HepG2 (cell line): Measurements from ENCODE around the gene PLCXD1. TPM values are rescaled to one million over a fixed set of nuclear protein-coding genes. Genes with fewer than 3 reads are reported as not detected.

ENCODE experiments used
- AGO1 ChIP-seq: fragments of 200-400 bp; formaldehyde crosslinking; IDR thresholded peaks from 2 replicates; pipeline ENCODE4 v1.6.1; 2017; ENCODE audit warnings: mild to moderate bottlenecking, low read depth, low read length, moderate library complexity; ENCODE audit not compliant: poor library complexity, severe bottlenecking
- AGO2 ChIP-seq: fragments of 200-400 bp; formaldehyde crosslinking; optimal IDR thresholded peaks from 2 replicates; pipeline ENCODE3; 2017; ENCODE audit warnings: mild to moderate bottlenecking, low read depth, low read length, moderate library complexity
- CEBPG ChIP-seq: IDR thresholded peaks from 2 replicates; pipeline ENCODE4 v1.6.1; 2016
- ELF3 ChIP-seq: IDR thresholded peaks from 2 replicates; pipeline ENCODE4 v1.6.1; 2016; ENCODE audit warnings: missing genetic modification reagents, missing compliant biosample characterization
- HIC2 ChIP-seq: sonication (generic); formaldehyde crosslinking; IDR thresholded peaks from 2 replicates; pipeline ENCODE4 v1.9.0; 2022; ENCODE audit warnings: low read depth, missing genetic modification reagents
- HIVEP1 ChIP-seq: sonication (generic); formaldehyde crosslinking; IDR thresholded peaks from 2 replicates; pipeline ENCODE4 v1.4.0; 2020; ENCODE audit warnings: mild to moderate bottlenecking, missing genetic modification reagents
- KDM4B ChIP-seq: sonication (generic); formaldehyde crosslinking; IDR thresholded peaks from 2 replicates; pipeline ENCODE4 v1.4.0; 2020; ENCODE audit warnings: missing genetic modification reagents
- MAZ ChIP-seq, 2 experiments: sonication (generic) in 1 of 2; formaldehyde crosslinking in 1 of 2; IDR thresholded peaks; 2 replicates each; pipeline versions ENCODE4 v1.5.0 to v1.6.1; 2012 to 2020; ENCODE audit warnings: low read depth in 2 of 2, mild to moderate bottlenecking in 2 of 2, borderline replicate concordance in 1 of 2, improper control_type of control experiment in 1 of 2, low read length in 1 of 2, missing genetic modification reagents in 1 of 2, moderate library complexity in 1 of 2
- NFRKB ChIP-seq: fragments of 450-650 bp; IDR thresholded peaks from 2 replicates; pipeline ENCODE4 v1.6.1; 2017
- POLR2G ChIP-seq: fragments of 200-400 bp; formaldehyde crosslinking; IDR thresholded peaks from 2 replicates; pipeline ENCODE4 v1.6.1; 2018; ENCODE audit warnings: mild to moderate bottlenecking, low read depth, low read length, moderate library complexity
- SALL1 ChIP-seq: sonication (generic); formaldehyde crosslinking; IDR thresholded peaks from 2 replicates; pipeline ENCODE4 v1.8.0; 2022; ENCODE audit warnings: mild to moderate bottlenecking, missing genetic modification reagents
- SMAD1 ChIP-seq: sonication (generic); formaldehyde crosslinking; IDR thresholded peaks from 2 replicates; pipeline ENCODE4 v1.4.0; 2020; ENCODE audit warnings: missing genetic modification reagents, low read depth, mild to moderate bottlenecking, borderline replicate concordance
- SRF ChIP-seq: IDR thresholded peaks from 2 replicates; pipeline ENCODE4 v1.6.1; 2011; ENCODE audit warnings: mild to moderate bottlenecking, low read depth, low read length, moderate library complexity
- YEATS4 ChIP-seq: sonication (generic); formaldehyde crosslinking; IDR thresholded peaks from 2 replicates; pipeline ENCODE4 v1.4.0; 2020; ENCODE audit warnings: missing genetic modification reagents, borderline replicate concordance
- ZBTB38 ChIP-seq: sonication (generic); formaldehyde crosslinking; IDR thresholded peaks from 2 replicates; pipeline ENCODE4 v1.5.1; 2020; ENCODE audit warnings: mild to moderate bottlenecking, missing genetic modification reagents
- ZFP90 ChIP-seq: sonication (generic); formaldehyde crosslinking; IDR thresholded peaks from 2 replicates; pipeline ENCODE4 v1.8.0; 2022; ENCODE audit warnings: missing genetic modification reagents, mild to moderate bottlenecking, inconsistent platforms, borderline replicate concordance
- ZFP91 ChIP-seq: sonication (generic); formaldehyde crosslinking; IDR thresholded peaks from 2 replicates; pipeline ENCODE4 v1.9.0; 2022; ENCODE audit warnings: missing genetic modification reagents, mild to moderate bottlenecking, borderline replicate concordance
- ZNF138 ChIP-seq: sonication (generic); formaldehyde crosslinking; IDR thresholded peaks from 2 replicates; pipeline ENCODE4 v1.5.0; 2020; ENCODE audit warnings: mild to moderate bottlenecking, low read depth, missing genetic modification reagents
- ZNF430 ChIP-seq: sonication (generic); formaldehyde crosslinking; IDR thresholded peaks from 2 replicates; pipeline ENCODE4 v1.9.0; 2021; ENCODE audit warnings: mild to moderate bottlenecking, missing genetic modification reagents
- ZNF451 ChIP-seq: sonication (generic); formaldehyde crosslinking; IDR thresholded peaks from 2 replicates; pipeline ENCODE4 v1.5.0; 2020; ENCODE audit warnings: mild to moderate bottlenecking, missing genetic modification reagents
- ZSCAN25 ChIP-seq: sonication (generic); formaldehyde crosslinking; IDR thresholded peaks from 2 replicates; pipeline ENCODE4 v1.8.0; 2022; ENCODE audit warnings: mild to moderate bottlenecking, missing genetic modification reagents
- polyA plus RNA-seq, 8 experiments: library from polyadenylated mRNA; depleted of rRNA in 3 of 8; stranded (reverse) in 7 of 8; unstranded in 1 of 8; fragments of >200 nt; fragmentation: Illumina TruSeq in 4 of 8; extraction: Trizol in 4 of 8; gene quantifications; 2 replicates each; pipeline versions ENCODE4 v1.2.1 to v1.2.3, GENCODE V29; 2011 to 2016; ENCODE audit warnings: low read depth in 4 of 8, missing spikeins in 1 of 8, mixed read lengths in 1 of 8; ENCODE audit not compliant: insufficient read depth in 1 of 8
- total RNA-seq, 5 experiments: library from RNA; depleted of rRNA; stranded (reverse); fragments of >200 nt; fragmentation: Illumina TruSeq; extraction: Trizol; gene quantifications; 2 replicates each; pipeline ENCODE4 v1.2.3, GENCODE V29; 2016; ENCODE audit warnings: low read depth in 1 of 5
- TF ChIP-seq, protein P1 (sequence below): sonication (generic); formaldehyde crosslinking; IDR thresholded peaks from 2 replicates; pipeline ENCODE4 v1.4.0; 2020; ENCODE audit warnings: missing genetic modification reagents

Gene PLCXD1
- total and polyA plus RNA-seq, 2 of the 13 experiments (the other 11 are each of a cell fraction or from before 2014, with no cell fraction given) = 87.7 to 153 TPM

- TF ChIP-seq HIC2 (CRISPR knock-in tag) = 0 out of 2 replicates have a peak, but pooled peaks have one; percentile 33
- peak; percentile 48; the same call in 1 of the 2 replicates for TF ChIP-seq ZBTB38 (CRISPR knock-in tag)
- no peak for TF ChIP-seq ZNF430
- TF ChIP-seq KDM4B (CRISPR knock-in tag) = 0 out of 2 replicates have a peak, but pooled peaks have one; percentile 22
- 0 out of 2 replicates have a peak, but pooled peaks have one; percentile 18 for TF ChIP-seq CEBPG (CRISPR knock-in tag)
- peak; percentile 63; the same call in 1 of the 2 replicates for TF ChIP-seq POLR2G
- TF ChIP-seq AGO2 = peak; percentile 82
- peak; percentile 36; the same call in 1 of the 2 replicates for TF ChIP-seq YEATS4
- TF ChIP-seq AGO1 = peak; percentile 87
- 0 out of 2 replicates have a peak, but pooled peaks have one; percentile 17 for TF ChIP-seq HIVEP1 (CRISPR knock-in tag)
- TF ChIP-seq, protein P1, sequence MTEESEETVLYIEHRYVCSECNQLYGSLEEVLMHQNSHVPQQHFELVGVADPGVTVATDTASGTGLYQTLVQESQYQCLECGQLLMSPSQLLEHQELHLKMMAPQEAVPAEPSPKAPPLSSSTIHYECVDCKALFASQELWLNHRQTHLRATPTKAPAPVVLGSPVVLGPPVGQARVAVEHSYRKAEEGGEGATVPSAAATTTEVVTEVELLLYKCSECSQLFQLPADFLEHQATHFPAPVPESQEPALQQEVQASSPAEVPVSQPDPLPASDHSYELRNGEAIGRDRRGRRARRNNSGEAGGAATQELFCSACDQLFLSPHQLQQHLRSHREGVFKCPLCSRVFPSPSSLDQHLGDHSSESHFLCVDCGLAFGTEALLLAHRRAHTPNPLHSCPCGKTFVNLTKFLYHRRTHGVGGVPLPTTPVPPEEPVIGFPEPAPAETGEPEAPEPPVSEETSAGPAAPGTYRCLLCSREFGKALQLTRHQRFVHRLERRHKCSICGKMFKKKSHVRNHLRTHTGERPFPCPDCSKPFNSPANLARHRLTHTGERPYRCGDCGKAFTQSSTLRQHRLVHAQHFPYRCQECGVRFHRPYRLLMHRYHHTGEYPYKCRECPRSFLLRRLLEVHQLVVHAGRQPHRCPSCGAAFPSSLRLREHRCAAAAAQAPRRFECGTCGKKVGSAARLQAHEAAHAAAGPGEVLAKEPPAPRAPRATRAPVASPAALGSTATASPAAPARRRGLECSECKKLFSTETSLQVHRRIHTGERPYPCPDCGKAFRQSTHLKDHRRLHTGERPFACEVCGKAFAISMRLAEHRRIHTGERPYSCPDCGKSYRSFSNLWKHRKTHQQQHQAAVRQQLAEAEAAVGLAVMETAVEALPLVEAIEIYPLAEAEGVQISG = peak; percentile 39; the same call in 1 of the 2 replicates
- TF ChIP-seq ZFP90 = peak; percentile 71; the same call in 1 of the 2 replicates
- peak; percentile 52; the same call in 1 of the 2 replicates for TF ChIP-seq ZNF451 (CRISPR knock-in tag)
- TF ChIP-seq MAZ (IDR thresholded peaks at IDR 0.05; ENCODE audit: borderline replicate concordance, low read depth, low read length) = 0 out of 2 replicates have a peak, but pooled peaks have one; percentile 24
- no peak for TF ChIP-seq MAZ (CRISPR knock-in tag; IDR thresholded peaks at IDR 0.05; ENCODE audit: low read depth)
- 0 out of 2 replicates have a peak, but pooled peaks have one; percentile 10 for TF ChIP-seq ZNF138 (CRISPR knock-in tag)
- TF ChIP-seq SRF = peak; percentile 44; the same call in 1 of the 2 replicates
- TF ChIP-seq ZFP91 (CRISPR knock-in tag) = peak; percentile 66; the same call in 1 of the 2 replicates
- TF ChIP-seq SALL1 (CRISPR knock-in tag) = peak; percentile 40
- TF ChIP-seq NFRKB = no peak
- no peak for TF ChIP-seq SMAD1 (CRISPR knock-in tag)
- TF ChIP-seq ELF3 (CRISPR knock-in tag) = 0 out of 2 replicates have a peak, but pooled peaks have one; percentile 6
- 0 out of 2 replicates have a peak, but pooled peaks have one; percentile 1 for TF ChIP-seq ZSCAN25 (CRISPR knock-in tag)
These were observed 42.8 kb downstream of the PLCXD1 start (continued) for GRCh38 chrX:323721-324628.
